Loucy (cell line): ENCODE data around the gene LGALS9.
A peak's percentile ranks its signal among the peaks of the same experiment; 100 is the strongest.

Source experiments
- EZH2phosphoT487 ChIP-seq: fragments of 200-600 bp; IDR thresholded peaks from 2 replicates; pipeline ENCODE4 v1.6.1; 2018; ENCODE audit warnings: antibody characterized with exemption, mild to moderate bottlenecking, moderate library complexity, borderline replicate concordance
- TF ChIP-seq, protein P1 (sequence below): fragments of 200-600 bp; sonication (generic); conservative IDR thresholded peaks from 2 replicates; pipeline ENCODE4 v1.5.1; 2014; ENCODE audit warnings: mild to moderate bottlenecking, antibody characterized with exemption, low read length

DNA sequence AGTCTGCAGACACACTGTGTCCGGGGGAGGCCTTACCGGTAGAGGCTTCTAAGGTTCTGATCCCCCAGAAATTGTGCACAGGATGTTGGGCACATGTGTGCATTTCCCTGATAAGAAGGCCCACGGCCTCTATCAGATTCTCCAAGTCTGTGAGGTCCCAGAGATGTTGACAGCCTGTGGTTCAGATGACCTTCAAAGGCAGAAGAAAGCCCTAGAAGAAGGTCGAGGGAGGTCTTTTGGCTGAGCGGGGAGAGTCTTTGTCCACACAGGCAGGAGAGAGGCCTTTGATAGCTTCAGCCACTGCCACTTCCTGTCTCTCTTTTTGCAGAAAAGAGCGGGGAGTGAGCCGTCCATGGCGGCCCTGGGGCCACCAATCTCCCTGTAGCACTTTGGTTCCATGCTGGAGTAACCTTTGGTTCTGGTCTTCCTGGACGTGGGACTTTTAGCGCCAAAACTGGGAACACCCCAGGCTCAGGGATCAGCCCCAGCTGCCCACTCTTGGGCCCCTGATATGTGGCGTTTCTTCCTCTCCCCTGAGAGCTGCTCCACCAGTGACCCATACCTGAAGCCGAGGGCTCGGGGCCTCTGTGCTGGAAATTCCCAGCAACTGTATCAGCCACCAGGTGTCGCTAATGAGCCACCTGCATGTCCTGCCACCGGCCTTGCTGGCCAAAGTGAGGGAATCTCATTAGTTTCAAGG lies 28.1 kb upstream of the LGALS9 start:
- TF ChIP-seq, protein P1, sequence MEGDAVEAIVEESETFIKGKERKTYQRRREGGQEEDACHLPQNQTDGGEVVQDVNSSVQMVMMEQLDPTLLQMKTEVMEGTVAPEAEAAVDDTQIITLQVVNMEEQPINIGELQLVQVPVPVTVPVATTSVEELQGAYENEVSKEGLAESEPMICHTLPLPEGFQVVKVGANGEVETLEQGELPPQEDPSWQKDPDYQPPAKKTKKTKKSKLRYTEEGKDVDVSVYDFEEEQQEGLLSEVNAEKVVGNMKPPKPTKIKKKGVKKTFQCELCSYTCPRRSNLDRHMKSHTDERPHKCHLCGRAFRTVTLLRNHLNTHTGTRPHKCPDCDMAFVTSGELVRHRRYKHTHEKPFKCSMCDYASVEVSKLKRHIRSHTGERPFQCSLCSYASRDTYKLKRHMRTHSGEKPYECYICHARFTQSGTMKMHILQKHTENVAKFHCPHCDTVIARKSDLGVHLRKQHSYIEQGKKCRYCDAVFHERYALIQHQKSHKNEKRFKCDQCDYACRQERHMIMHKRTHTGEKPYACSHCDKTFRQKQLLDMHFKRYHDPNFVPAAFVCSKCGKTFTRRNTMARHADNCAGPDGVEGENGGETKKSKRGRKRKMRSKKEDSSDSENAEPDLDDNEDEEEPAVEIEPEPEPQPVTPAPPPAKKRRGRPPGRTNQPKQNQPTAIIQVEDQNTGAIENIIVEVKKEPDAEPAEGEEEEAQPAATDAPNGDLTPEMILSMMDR, result peak; percentile 98
- no peak for TF ChIP-seq EZH2phosphoT487
